ENCODE results near the gene MDGA2. TPM values are rescaled to one million over a fixed set of nuclear protein-coding genes. Genes with fewer than 3 reads are reported as not detected.

MDGA2 gene
- total RNA-seq, 1 donor from 2014 or later: not detected

DNA sequence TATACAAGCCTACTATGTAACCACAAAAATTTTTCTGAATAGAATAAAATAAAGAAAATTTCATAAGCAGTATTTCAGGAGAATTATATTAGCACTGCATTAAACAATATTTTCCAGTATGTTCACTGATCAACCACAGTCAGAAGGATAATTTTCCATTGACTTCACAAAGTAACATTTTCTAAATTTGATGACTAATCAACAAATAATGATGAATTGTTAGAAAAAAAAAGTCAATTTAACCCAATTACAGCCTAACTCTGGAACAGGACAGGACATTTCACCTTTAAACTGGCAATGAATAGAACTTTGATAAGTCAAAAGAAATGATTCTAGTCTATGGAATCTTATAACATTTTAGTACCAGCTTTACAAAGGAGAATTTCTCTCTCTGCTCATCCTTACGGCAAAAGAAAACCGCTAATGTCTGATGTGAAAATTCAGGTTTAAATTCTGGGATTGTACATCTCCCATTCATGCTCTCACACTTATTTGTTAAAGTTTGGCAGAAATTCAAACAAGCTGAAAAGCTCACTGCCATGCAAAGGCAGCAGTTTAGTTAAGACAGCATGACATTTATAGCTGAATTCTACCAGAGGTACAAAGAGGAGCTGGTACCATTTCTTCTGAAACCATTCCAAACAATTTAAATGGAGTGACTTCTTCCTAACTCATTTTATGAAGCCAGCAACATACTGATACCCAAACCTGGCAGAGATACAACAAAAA lies 84.5 kb downstream of the MDGA2 start:
- CTCF ChIA-PET: no interaction called here
- H3K27ac Mint-ChIP-seq: no peak overlapping the region

DNA sequence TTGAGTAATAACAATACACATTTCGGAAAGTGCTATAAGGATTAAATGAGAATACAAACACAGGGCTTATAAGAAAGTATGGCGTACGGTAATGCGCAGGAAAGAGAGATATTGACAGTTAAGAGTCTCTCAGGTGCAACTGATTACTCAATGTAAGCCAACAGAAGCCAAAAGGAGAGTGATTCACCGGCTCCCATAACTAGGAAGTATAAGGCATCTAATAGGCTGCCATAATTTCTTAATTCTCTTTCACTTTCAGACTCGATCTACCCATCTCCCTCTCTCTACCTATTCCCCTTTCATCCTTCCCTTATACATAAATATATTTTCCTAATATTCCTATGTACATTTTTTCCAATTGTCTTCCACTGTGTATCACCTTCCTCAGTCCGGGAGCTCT lies 90.0 kb downstream of the MDGA2 start:
- no peaks in the 10 kb centered on the region for H3K4me1 Mint-ChIP-seq
- no peak overlapping the region for H3K27ac Mint-ChIP-seq
- intact Hi-C loops (cut with micrococcal nuclease): no loop called here
- no peak overlapping the region for H3K4me3 Mint-ChIP-seq
- H3K27me3 Mint-ChIP-seq: no peaks in the 10 kb centered on the region
- DNase-seq: no peak
- H3K36me3 Mint-ChIP-seq (ENCODE audit: low read depth): no peaks in the 10 kb centered on the region
- TF ChIP-seq, protein P1, sequence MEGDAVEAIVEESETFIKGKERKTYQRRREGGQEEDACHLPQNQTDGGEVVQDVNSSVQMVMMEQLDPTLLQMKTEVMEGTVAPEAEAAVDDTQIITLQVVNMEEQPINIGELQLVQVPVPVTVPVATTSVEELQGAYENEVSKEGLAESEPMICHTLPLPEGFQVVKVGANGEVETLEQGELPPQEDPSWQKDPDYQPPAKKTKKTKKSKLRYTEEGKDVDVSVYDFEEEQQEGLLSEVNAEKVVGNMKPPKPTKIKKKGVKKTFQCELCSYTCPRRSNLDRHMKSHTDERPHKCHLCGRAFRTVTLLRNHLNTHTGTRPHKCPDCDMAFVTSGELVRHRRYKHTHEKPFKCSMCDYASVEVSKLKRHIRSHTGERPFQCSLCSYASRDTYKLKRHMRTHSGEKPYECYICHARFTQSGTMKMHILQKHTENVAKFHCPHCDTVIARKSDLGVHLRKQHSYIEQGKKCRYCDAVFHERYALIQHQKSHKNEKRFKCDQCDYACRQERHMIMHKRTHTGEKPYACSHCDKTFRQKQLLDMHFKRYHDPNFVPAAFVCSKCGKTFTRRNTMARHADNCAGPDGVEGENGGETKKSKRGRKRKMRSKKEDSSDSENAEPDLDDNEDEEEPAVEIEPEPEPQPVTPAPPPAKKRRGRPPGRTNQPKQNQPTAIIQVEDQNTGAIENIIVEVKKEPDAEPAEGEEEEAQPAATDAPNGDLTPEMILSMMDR (IDR thresholded peaks at IDR 0.05): no peak
- ChIA-PET CTCF (no interaction called here), POLR2A (no interaction called here)
- H3K9me3 Mint-ChIP-seq: peaks cover 4% of the 10 kb centered on the region
- ATAC-seq (ENCODE audit: low read depth): no peak

More for the DNA sequence above, 84.5 kb downstream of the MDGA2 start:
- H3K4me3 Mint-ChIP-seq: no peak overlapping the region
- H3K9me3 Mint-ChIP-seq: peaks cover 3% of the 10 kb centered on the region
- no peaks in the 10 kb centered on the region for H3K36me3 Mint-ChIP-seq (ENCODE audit: low read depth)
- DNase-seq (no peak), ATAC-seq (ENCODE audit: low read depth) (no peak)
- no peaks in the 10 kb centered on the region for H3K27me3 Mint-ChIP-seq
- POLR2A ChIA-PET: no interaction called here
- intact Hi-C loops (cut with micrococcal nuclease): no loop called here
- TF ChIP-seq, protein P1 (IDR thresholded peaks at IDR 0.05): no peak
- H3K4me1 Mint-ChIP-seq: no peaks in the 10 kb centered on the region

- H3K27me3 Mint-ChIP-seq: no peaks in the 10 kb centered on the region
- H3K4me1 Mint-ChIP-seq: no peaks in the 10 kb centered on the region
- TF ChIP-seq, protein P1 (IDR thresholded peaks at IDR 0.05): no peak
- ATAC-seq (ENCODE audit: low read depth): no peak
- H3K4me3 Mint-ChIP-seq: no peak overlapping the region
- H3K36me3 Mint-ChIP-seq (ENCODE audit: low read depth): no peaks in the 10 kb centered on the region
- intact Hi-C loops (cut with micrococcal nuclease): no loop called here
- ChIA-PET POLR2A (no interaction called here), CTCF (no interaction called here)
- no peak overlapping the region for H3K27ac Mint-ChIP-seq
- no peaks in the 10 kb centered on the region for H3K9me3 Mint-ChIP-seq
- DNase-seq: no peak
These were observed 108.1 kb downstream of the MDGA2 start for GRCh38 chr14:47567273-47567672.

DNA sequence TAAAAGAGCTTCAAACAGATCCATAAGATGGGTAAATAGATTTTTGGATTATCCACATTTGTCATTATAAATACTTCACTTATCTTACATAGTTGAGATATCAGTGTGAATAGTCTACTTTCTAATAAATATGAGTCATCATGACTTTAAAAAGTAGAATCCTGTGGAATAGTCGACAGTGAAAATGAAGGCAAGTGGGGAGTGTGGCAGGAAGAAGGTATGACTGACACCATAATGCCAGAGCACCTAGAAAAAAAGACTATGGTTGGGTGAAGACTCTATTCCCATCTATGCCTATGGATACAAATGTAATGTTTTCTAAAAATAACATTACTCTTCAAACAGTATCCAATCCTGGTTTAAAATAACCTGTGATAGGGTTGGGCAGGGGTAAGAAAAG lies 117.5 kb downstream of the MDGA2 start:
- Mint-ChIP-seq H3K27ac (no peak overlapping the region), H3K36me3 (ENCODE audit: low read depth) (no peaks in the 10 kb centered on the region), H3K4me1 (no peaks in the 10 kb centered on the region), H3K9me3 (no peaks in the 10 kb centered on the region), H3K4me3 (no peak overlapping the region), H3K27me3 (no peaks in the 10 kb centered on the region)
- DNase-seq (no peak), ATAC-seq (ENCODE audit: low read depth) (no peak)
- intact Hi-C loops (cut with micrococcal nuclease): no loop called here
- ChIA-PET CTCF (no interaction called here), POLR2A (no interaction called here)
- TF ChIP-seq, protein P1 (IDR thresholded peaks at IDR 0.05): no peak

GRCh38 chr14:47555333-47555732 lies 120.1 kb downstream of the MDGA2 start:
- TF ChIP-seq, protein P1 (IDR thresholded peaks at IDR 0.05): no peak
- no peaks in the 10 kb centered on the region for H3K27me3 Mint-ChIP-seq
- no peaks in the 10 kb centered on the region for H3K9me3 Mint-ChIP-seq
- ATAC-seq (ENCODE audit: low read depth) (no peak), DNase-seq (no peak)
- H3K36me3 Mint-ChIP-seq (ENCODE audit: low read depth): no peaks in the 10 kb centered on the region
- CTCF ChIA-PET: no interaction called here
- H3K4me3 Mint-ChIP-seq: no peak overlapping the region
- intact Hi-C loops (cut with micrococcal nuclease): no loop called here
- no peak overlapping the region for H3K27ac Mint-ChIP-seq
- POLR2A ChIA-PET: no interaction called here
- no peaks in the 10 kb centered on the region for H3K4me1 Mint-ChIP-seq

Measured in activated B cell treated with CpG ODN at 0.5 μM for 24 hours (primary cell).